ENCODE data around the gene TMEM178B.

DNA sequence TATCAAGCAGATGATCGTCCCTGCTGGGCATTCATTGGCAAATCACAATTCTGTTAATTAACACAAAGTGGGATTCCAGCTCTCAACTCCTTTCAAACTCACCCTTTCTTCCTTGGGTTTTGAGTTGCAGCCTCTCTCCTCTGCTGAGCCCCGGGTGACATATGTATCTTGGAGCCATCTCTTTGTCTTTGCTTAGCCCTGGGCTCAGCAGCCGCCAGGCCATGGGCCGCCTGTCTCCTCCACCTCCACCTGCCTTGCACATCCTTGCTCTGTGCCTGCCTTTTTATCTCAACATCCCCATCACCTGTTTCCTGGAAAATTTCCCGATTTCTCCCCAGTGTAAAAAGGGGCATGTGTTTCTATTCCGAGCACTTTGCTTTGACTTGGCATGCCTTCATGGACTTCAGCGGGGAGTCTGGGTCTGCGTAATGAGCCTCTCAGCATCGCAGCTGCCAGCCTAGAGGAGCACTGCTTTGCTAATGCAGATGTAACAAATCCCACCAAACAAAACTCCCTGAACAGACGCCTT lies 336.0 kb downstream of the TMEM178B start:
- TF ChIP-seq, protein P1, sequence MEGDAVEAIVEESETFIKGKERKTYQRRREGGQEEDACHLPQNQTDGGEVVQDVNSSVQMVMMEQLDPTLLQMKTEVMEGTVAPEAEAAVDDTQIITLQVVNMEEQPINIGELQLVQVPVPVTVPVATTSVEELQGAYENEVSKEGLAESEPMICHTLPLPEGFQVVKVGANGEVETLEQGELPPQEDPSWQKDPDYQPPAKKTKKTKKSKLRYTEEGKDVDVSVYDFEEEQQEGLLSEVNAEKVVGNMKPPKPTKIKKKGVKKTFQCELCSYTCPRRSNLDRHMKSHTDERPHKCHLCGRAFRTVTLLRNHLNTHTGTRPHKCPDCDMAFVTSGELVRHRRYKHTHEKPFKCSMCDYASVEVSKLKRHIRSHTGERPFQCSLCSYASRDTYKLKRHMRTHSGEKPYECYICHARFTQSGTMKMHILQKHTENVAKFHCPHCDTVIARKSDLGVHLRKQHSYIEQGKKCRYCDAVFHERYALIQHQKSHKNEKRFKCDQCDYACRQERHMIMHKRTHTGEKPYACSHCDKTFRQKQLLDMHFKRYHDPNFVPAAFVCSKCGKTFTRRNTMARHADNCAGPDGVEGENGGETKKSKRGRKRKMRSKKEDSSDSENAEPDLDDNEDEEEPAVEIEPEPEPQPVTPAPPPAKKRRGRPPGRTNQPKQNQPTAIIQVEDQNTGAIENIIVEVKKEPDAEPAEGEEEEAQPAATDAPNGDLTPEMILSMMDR (tag by site-specific recombination; IDR thresholded peaks at IDR 0.05) = no peak
- TF ChIP-seq ZNF610 (tag by site-specific recombination; IDR thresholded peaks at IDR 0.05; ENCODE audit: borderline replicate concordance) = no peak
- no peak for TF ChIP-seq ZNF140 (tag by site-specific recombination; IDR thresholded peaks at IDR 0.05)
- no peak for TF ChIP-seq ZBTB17 (tag by site-specific recombination; IDR thresholded peaks at IDR 0.05)
- TF ChIP-seq ZNF302 (tag by site-specific recombination; IDR thresholded peaks at IDR 0.05; ENCODE audit: low read depth) = no peak
- TF ChIP-seq REST (tag by site-specific recombination; IDR thresholded peaks at IDR 0.05) = no peak
